Measurements from ENCODE around the gene TGFBR3.
A peak's percentile ranks its signal among the peaks of the same experiment; 100 is the strongest.
"Not testable (repeated sequence)": the region's sequence is repeated elsewhere in the genome, so short reads cannot be mapped to it uniquely, and the experiment has no call there.

Gene TGFBR3

DNA sequence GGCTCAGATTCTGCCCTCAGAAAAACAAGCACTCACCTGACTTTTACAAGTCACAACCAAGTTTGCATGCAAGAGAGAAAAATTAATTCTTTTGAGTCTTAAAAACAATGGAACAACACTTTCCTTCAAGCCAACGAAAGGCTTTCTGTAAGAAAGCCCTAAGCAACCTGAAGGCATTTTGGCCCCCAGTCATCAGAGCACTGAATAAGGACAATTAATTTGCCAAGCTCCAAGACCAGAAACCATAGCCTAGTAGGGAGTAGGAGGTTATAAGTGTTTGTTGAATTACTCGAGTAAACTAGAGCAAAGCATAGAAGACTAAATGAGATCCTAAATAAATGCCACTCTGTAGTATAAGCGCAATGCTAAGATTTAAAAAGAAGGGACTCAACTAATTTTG lies 4.7 kb downstream of the TGFBR3 start:
- DNase-seq: no peak

- no peak for DNase-seq
Measured at GRCh38 chr1:91879733-91880132, 6.2 kb downstream of the TGFBR3 start.

DNA sequence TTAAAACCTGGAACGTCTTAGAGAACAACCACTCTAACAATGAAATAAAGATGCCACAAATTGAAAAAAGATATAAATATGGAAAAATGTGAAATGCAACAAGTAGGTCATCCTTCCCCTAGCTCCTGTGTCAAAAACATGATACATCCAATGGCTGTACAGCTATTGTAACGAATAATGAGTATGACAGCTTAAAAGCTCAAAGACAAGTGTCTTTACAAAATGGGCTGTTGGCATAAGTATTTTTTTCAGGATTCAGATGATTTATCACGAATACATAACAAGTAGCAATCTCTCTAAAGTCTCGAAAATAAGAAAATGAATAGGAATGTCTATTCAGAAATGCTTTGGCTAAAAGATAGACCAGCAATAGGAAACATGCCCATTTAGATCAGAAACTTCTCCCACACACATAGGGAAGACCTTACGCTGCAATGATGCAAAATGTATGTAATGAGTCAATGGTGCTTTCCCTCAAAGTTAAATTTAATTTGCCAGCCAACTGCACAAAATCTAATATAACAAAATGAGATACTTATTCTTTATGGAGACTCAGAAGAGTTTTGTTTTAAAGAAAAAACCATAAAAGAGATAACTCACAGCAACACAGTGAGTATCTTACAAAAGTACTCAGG lies 8.3 kb downstream of the TGFBR3 start:
- DNase-seq: no peak

DNA sequence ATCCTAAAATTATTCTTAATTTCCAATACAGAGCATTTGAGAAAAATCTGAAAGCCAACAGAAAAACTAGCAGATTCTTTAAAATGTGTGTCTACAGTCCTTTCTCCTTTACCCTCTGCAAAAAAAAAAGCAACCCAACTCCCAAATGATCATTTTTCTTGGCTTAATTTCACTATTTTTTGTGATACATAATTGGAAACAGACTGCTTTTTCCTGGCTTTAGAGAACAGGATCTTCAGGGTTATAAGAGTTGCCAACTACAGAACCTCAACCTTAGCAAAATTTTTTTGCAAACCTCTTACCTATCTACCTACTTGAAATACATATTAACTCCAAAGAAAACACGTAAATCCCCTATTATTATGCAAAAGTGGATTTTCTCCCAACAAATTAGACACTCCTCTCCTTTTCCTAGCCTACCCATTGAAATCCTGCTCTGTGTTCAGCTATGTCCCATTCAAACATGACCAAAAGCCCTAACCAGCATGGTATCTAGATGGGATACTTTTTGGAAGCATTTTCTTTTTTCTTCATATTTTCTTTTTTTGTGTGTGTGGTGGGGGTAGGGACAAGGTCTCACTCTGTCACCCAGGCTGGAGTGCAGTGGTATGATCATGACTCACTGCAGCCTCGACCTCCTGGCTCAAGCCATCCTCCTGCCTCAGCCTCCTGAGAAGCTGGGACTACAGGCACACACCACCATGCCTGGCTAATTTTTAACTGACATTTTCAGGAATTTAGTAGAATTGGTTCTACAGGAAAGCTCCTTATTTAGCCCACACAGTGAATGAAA lies 9.0 kb downstream of the TGFBR3 start:
- DNase-seq: no peak

- no peak for DNase-seq
Measured at GRCh38 chr1:91876040-91876470, 9.9 kb downstream of the TGFBR3 start.

GRCh38 chr1:91874167-91874566 lies 11.8 kb downstream of the TGFBR3 start:
- DNase-seq: no peak

- no peak for DNase-seq
Measured at GRCh38 chr1:91872559-91873081, 13.3 kb downstream of the TGFBR3 start.

GRCh38 chr1:91872000-91872399 lies 14.0 kb downstream of the TGFBR3 start:
- no peak for DNase-seq

DNA sequence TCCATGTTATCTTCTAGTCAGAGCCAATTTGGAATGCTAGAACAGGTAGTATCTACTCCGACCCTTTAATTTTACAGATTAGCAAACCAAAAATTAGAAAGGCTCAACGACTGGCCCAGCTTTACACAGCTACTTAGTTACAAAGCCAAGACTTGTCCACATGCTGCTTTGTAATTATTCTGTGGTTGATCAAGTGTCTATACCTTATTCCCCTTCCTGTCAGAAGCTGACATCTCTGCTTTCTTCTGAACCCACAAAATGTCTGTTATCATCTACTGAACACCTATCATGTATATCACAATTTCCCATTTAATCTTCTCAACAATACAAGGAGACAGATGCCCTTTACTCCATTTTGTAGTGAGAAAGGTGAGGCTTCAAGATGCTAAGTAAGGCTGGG lies 15.6 kb downstream of the TGFBR3 start:
- no peak for DNase-seq

GRCh38 chr1:91866425-91866824 lies 19.5 kb downstream of the TGFBR3 start:
- no peak for DNase-seq

DNA sequence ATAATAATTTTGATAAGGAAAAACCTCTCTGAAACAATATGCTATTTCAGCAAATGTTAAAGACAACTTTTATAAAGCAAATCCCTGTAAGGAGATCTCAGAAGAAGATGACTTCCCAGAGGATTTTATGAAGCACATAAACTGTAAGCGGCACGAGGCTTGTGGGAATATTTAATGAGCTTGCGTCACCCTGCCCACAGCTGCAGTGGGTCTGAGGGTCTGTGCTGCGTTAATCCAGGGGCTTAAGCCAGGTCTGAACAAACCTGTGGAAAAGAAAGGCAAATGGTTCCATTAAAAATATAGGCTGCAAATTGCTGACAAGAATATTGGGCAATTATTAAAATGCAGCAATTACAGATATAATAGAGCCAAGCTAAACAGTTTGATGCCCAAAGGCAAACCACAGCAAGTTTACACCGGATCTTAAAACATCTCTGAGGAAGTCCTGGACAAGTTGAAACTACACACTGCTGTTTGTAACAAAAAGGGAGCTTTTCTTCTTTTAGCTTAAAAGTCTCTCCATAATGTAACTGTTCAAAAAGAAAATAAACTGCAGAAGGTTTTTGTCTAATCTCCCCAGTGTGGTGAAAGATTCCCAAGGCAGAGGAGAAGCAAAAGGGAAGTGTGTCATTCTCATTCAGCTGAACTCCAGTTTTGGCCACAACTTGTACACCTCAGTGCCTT lies 21.8 kb downstream of the TGFBR3 start:
- DNase-seq: no peak

DNA sequence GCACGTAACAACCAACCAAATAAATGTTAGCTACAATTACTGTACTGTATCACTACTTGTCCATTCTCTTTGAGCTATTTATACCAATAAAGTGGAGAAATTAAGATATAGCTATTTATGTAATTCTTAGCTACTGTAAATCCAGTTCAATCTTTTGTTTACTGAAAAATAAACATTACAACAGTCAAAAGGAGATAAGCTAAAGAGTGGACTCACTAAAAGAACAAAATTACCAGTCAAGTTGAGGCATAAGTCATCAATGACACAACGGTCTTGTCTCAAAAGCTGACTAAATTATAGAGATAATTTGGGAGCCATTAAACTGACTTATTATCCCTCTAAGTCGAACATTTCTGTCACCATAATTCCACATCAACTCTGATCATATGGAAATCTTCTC lies 22.5 kb downstream of the TGFBR3 start:
- DNase-seq: no peak

- DNase-seq: no peak
Measured at GRCh38 chr1:91862120-91862519, 23.8 kb downstream of the TGFBR3 start.

GRCh38 chr1:91857557-91858239 lies 28.3 kb downstream of the TGFBR3 start:
- DNase-seq: no peak

DNA sequence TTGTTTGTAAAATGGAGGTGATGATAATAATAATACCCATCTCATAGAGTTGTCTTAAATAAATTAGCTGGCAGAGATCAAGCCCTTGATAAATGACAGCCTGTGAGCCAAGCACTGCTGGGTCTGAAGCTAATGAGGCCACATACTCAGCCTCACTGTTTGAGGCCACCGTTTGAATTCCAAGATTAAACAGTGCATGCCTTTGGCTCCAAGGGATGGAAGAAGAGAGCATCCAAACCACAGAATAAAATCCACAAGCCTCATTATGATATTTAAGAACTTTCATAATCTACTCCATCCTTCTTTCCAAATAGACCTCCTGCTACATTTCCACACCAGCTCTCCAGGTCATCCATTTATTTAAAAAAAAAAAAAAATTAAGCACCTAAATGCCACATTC lies 29.0 kb downstream of the TGFBR3 start:
- DNase-seq: no peak

GRCh38 chr1:91854852-91855534 lies 31.0 kb downstream of the TGFBR3 start:
- no peak for DNase-seq

DNA sequence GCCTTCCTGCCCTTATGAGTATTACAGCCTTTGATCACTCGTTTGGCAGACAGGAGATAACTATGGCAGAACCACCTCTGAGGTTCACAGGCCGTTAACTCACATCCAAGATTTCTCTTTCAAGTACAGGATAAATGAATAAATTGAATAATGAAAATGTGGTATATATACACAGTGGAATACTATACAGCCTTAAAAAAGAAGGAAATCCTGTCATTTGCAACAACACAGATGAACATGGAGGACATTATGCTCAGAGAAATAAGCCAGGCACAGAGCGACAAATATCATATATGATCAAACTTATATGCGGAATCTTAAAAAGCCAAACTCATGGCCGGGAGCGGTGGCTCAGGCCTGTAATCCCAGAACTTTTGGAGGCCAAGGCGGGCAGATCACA lies 32.6 kb downstream of the TGFBR3 start:
- DNase-seq: no peak

DNA sequence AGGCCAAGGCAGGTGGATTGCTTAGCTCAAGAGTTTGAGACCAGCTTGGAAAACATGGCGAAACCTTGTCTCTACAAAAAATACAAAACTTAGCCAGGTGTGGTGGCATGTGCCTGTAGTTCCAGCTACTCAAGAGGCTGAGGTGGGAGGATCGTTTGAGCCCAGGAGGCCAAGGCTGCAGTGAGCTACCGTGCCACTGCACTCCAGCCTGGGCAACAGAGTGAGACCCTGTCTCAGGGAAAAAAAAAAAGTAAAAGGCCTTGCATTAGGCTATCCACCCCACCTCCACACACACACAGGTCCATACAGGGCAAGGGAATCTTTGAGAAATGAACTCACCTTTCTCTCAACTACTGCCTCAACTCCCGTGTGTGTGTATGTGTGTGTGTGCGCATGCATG lies 33.9 kb downstream of the TGFBR3 start:
- DNase-seq: not testable (repeated sequence)

GRCh38 chr1:91851130-91852010 lies 34.6 kb downstream of the TGFBR3 start:
- DNase-seq: peak; percentile 36

GRCh38 chr1:91850708-91851107 lies 35.2 kb downstream of the TGFBR3 start:
- no peak for DNase-seq

GRCh38 chr1:91847851-91848250 lies 38.1 kb downstream of the TGFBR3 start:
- DNase-seq: no peak

DNA sequence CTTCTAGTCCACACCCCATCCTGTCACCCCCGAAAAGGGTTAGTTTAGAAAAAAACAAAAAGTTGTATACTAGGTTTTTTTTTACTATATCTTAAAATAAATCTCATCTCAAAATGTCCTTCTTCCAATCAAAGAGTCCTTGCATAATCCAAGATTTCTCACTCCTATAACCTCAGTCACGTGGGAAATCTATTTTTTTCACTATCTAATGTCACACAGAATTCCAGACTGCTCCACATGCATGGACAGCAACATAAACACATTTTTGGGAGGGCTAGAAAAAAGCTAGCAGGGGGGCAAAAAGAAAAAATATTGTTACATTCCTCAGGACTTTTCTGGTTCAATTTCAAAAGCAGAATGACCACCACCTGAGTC lies 39.3 kb downstream of the TGFBR3 start:
- DNase-seq: no peak

All from SHP77 treated with DMSO at 0.1 percent for 48 hours (cell line).